Duodenal mucosa (tissue), 2 donors: Measurements from ENCODE around the gene CALCR.

Experiments
- H3K27ac ChIP-seq: one replicate; pipeline ENCODE4 v1.7.0; 2013; ENCODE audit warnings: low read depth, low read length
- H3K27me3 ChIP-seq, 2 donors: one replicate each; pipeline ENCODE4 v1.7.0; 2013; ENCODE audit warnings: low read length in 2 of 2, control low read depth in 1 of 2; ENCODE audit not compliant: insufficient read depth in 2 of 2, control insufficient read depth in 1 of 2
- H3K36me3 ChIP-seq, 2 donors: one replicate each; pipeline ENCODE4 v1.7.0; 2013; ENCODE audit warnings: low read length in 2 of 2, control low read depth in 1 of 2; ENCODE audit not compliant: insufficient read depth in 2 of 2, control insufficient read depth in 1 of 2
- H3K4me1 ChIP-seq, 2 donors: one replicate each; pipeline ENCODE4 v1.7.0; 2013; ENCODE audit warnings: low read length in 2 of 2, control low read depth in 1 of 2; ENCODE audit not compliant: insufficient read depth in 2 of 2, control insufficient read depth in 1 of 2
- H3K4me3 ChIP-seq, 2 donors: one replicate each; pipeline ENCODE4 v1.7.0; 2013; ENCODE audit warnings: low read length in 2 of 2, low read depth in 1 of 2
- H3K9ac ChIP-seq, 2 donors: one replicate each; pipeline ENCODE4 v1.7.0; 2013; ENCODE audit warnings: low read length in 2 of 2, low read depth in 1 of 2
- H3K9me3 ChIP-seq, 2 donors: one replicate each; pipeline ENCODE4 v1.7.0; 2013; ENCODE audit warnings: low read length in 2 of 2, control low read depth in 1 of 2; ENCODE audit not compliant: control insufficient read depth in 1 of 2

CALCR gene

GRCh38 chr7:93426155-93426696, 148.3 kb downstream of the CALCR start:
- Histone ChIP-seq H3K4me1 (no peaks in the 10 kb centered on the region), H3K4me3 (no peak overlapping the region), H3K9ac (no peak overlapping the region), H3K27me3 (no peaks in the 10 kb centered on the region), H3K36me3 (no peaks in the 10 kb centered on the region), H3K9me3 (no peaks in the 10 kb centered on the region), H3K27ac (no peak overlapping the region)

- Histone ChIP-seq H3K36me3 (no peaks in the 10 kb centered on the region), H3K4me3 (no peak overlapping the region), H3K27me3 (no peaks in the 10 kb centered on the region), H3K9me3 (no peaks in the 10 kb centered on the region), H3K9ac (no peak overlapping the region), H3K4me1 (no peaks in the 10 kb centered on the region), H3K27ac (no peak overlapping the region)
Measured at GRCh38 chr7:93414574-93414973, 159.9 kb downstream of the CALCR start.

GRCh38 chr7:93409324-93409723, 165.2 kb downstream of the CALCR start:
- Histone ChIP-seq H3K9ac (no peak overlapping the region), H3K4me1 (no peaks in the 10 kb centered on the region), H3K36me3 (no peaks in the 10 kb centered on the region), H3K4me3 (no peak overlapping the region), H3K27me3 (no peaks in the 10 kb centered on the region), H3K9me3 (peaks cover 0 to 2% of the 10 kb centered on the region in 2 donors), H3K27ac (no peak overlapping the region)

- Histone ChIP-seq H3K27me3 (no peaks in the 10 kb centered on the region), H3K4me3 (no peak overlapping the region), H3K9me3 (peaks cover 0 to 2% of the 10 kb centered on the region in 2 donors), H3K36me3 (no peaks in the 10 kb centered on the region), H3K4me1 (no peaks in the 10 kb centered on the region), H3K27ac (no peak overlapping the region), H3K9ac (no peak overlapping the region)
Measured at GRCh38 chr7:93407239-93407638, 167.3 kb downstream of the CALCR start.

- H3K9ac ChIP-seq: no peak overlapping the region
Measured at GRCh38 chr7:93402944-93403343, 171.6 kb downstream of the CALCR start.

GRCh38 chr7:93399642-93400041, 174.9 kb downstream of the CALCR start:
- Histone ChIP-seq H3K4me3 (no peak overlapping the region), H3K9me3 (no peaks in the 10 kb centered on the region), H3K4me1 (no peaks in the 10 kb centered on the region), H3K9ac (no peak overlapping the region), H3K27ac (no peak overlapping the region), H3K36me3 (no peaks in the 10 kb centered on the region), H3K27me3 (no peaks in the 10 kb centered on the region)

More at GRCh38 chr7:93402944-93403343, 171.6 kb downstream of the CALCR start:
- H3K27me3 ChIP-seq: no peaks in the 10 kb centered on the region
- no peak overlapping the region for H3K27ac ChIP-seq
- H3K4me3 ChIP-seq: no peak overlapping the region
- no peaks in the 10 kb centered on the region for H3K4me1 ChIP-seq
- H3K9me3 ChIP-seq: peaks cover 0 to 2% of the 10 kb centered on the region in 2 donors
- H3K36me3 ChIP-seq: no peaks in the 10 kb centered on the region

- H3K36me3 ChIP-seq: no peaks in the 10 kb centered on the region
- no peaks in the 10 kb centered on the region for H3K4me1 ChIP-seq
- no peaks in the 10 kb centered on the region for H3K27me3 ChIP-seq
- no peak overlapping the region for H3K27ac ChIP-seq
- H3K9ac ChIP-seq: no peak overlapping the region
- no peak overlapping the region for H3K4me3 ChIP-seq
- H3K9me3 ChIP-seq: no peaks in the 10 kb centered on the region
Measured at GRCh38 chr7:93392984-93393383, 181.5 kb downstream of the CALCR start.

- H3K27me3 ChIP-seq: no peaks in the 10 kb centered on the region
- no peak overlapping the region for H3K27ac ChIP-seq
- no peaks in the 10 kb centered on the region for H3K4me1 ChIP-seq
- H3K4me3 ChIP-seq: no peak overlapping the region
- no peak overlapping the region for H3K9ac ChIP-seq
- H3K9me3 ChIP-seq: no peaks in the 10 kb centered on the region
- H3K36me3 ChIP-seq: no peaks in the 10 kb centered on the region
Measured at GRCh38 chr7:93390660-93391059, 183.9 kb downstream of the CALCR start.

- H3K9ac ChIP-seq: no peak overlapping the region
- H3K9me3 ChIP-seq: no peaks in the 10 kb centered on the region
- no peaks in the 10 kb centered on the region for H3K36me3 ChIP-seq
- H3K27me3 ChIP-seq: no peaks in the 10 kb centered on the region
- H3K4me1 ChIP-seq: no peaks in the 10 kb centered on the region
- H3K4me3 ChIP-seq: no peak overlapping the region
- H3K27ac ChIP-seq: no peak overlapping the region
Measured at GRCh38 chr7:93382362-93382761, 192.2 kb downstream of the CALCR start.

- H3K27me3 ChIP-seq: no peaks in the 10 kb centered on the region
- H3K9me3 ChIP-seq: no peaks in the 10 kb centered on the region
- no peaks in the 10 kb centered on the region for H3K4me1 ChIP-seq
- H3K4me3 ChIP-seq: no peak overlapping the region
- H3K36me3 ChIP-seq: no peaks in the 10 kb centered on the region
- H3K27ac ChIP-seq: no peak overlapping the region
- H3K9ac ChIP-seq: no peak overlapping the region
Measured at GRCh38 chr7:93378131-93378760, 196.3 kb downstream of the CALCR start.
